Upper lobe of right lung (tissue), 1 donor: ENCODE results near the gene ATG4D. TPM values are rescaled to one million over a fixed set of nuclear protein-coding genes. Genes with fewer than 3 reads are reported as not detected.

Experiments
- ATAC-seq: fragments of 200-7000 bp; cut with Tn5 transposase; one replicate; pipeline ENCODE4 v1.9.1; 2020; ENCODE audit warnings: mild to moderate bottlenecking, moderate library complexity
- DNase-seq: peaks from one replicate; pipeline ENCODE4 v3.0.0-alpha.2; 2020
- H3K27ac ChIP-seq: fragments of 200-600 bp; one replicate; pipeline ENCODE4 v1.8.0; 2022
- H3K27me3 ChIP-seq: fragments of 200-600 bp; one replicate; pipeline ENCODE4 v1.8.0; 2022; ENCODE audit warnings: mild to moderate bottlenecking
- H3K36me3 ChIP-seq: fragments of 200-600 bp; one replicate; pipeline ENCODE4 v1.8.0; 2022
- H3K4me1 ChIP-seq: fragments of 200-600 bp; one replicate; pipeline ENCODE4 v1.8.0; 2022
- H3K4me3 ChIP-seq: fragments of 200-600 bp; one replicate; pipeline ENCODE4 v1.8.0; 2022; ENCODE audit warnings: mild to moderate bottlenecking
- H3K9me3 ChIP-seq: fragments of 200-600 bp; one replicate; pipeline ENCODE4 v1.8.0; 2022
- CTCF ChIP-seq: fragments of 200-600 bp; IDR thresholded peaks from one replicate; pipeline ENCODE4 v1.8.0; 2022; ENCODE audit warnings: antibody characterized with exemption
- intact Hi-C: fragments of 100-400 bp; cut with DNase I; formaldehyde crosslinking; loops from one replicate; pipeline ENCODE4 v1.11.0; 2022
- long read RNA-seq: library from polyadenylated mRNA; unstranded; transcript quantifications from one replicate; pipeline ENCODE4 v2.0.0, GENCODE V29; 2021
- total RNA-seq: library from RNA; stranded (reverse); fragmentation: NEBNext Ultra II Directional; extraction: Animal tissue kit (Norgen Biotek cat#: 25700); gene quantifications from one replicate; pipeline ENCODE4 v1.2.1, GENCODE V29; 2021
- donor health status: DM: no; HTN: yes; CAD: no; lungs with severe emphysema.

The ATG4D gene
- total RNA-seq: 21.0 TPM
- long read RNA-seq, transcript ATG4D-204 (10 exons, 1,752 nt): minor isoform, 6 of 50 reads
- long read RNA-seq, transcript ATG4D-201 (10 exons, 1,949 nt): major isoform, 19 of 50 reads
- long read RNA-seq, partial matches to known transcripts: 5 of 50 reads
- long read RNA-seq, other reads (novel, unspliced or antisense): 15 of 50 reads

GRCh38 chr19:10543420-10544241 lies at the start of gene ATG4D:
ATG4D (plus strand) TSS chr19:10543904; CDS start chr19:10544091, 187 bp downstream.
- ATAC-seq (peak; percentile 94), DNase-seq (peak; percentile 96)
- Histone ChIP-seq H3K4me3 (peak within 1 kb of the TSS; percentile 88), H3K36me3 (peaks cover 30% of the 10 kb centered on the region), H3K4me1 (peaks cover 15% of the 10 kb centered on the region), H3K9me3 (no peaks in the 10 kb centered on the region), H3K27me3 (no peaks in the 10 kb centered on the region), H3K27ac (peak within 1 kb of the TSS; percentile 91)
- intact Hi-C loops: no loop called here
- TF ChIP-seq CTCF: no peak

GRCh38 chr19:10497371-10497770 lies 46.3 kb upstream of the ATG4D start:
- Histone ChIP-seq H3K27me3 (no peaks in the 10 kb centered on the region), H3K4me1 (peaks cover 28% of the 10 kb centered on the region), H3K36me3 (peaks cover 63% of the 10 kb centered on the region), H3K9me3 (no peaks in the 10 kb centered on the region), H3K4me3 (no peak overlapping the region), H3K27ac (no peak overlapping the region)
- ATAC-seq (no peak), DNase-seq (no peak)
- intact Hi-C loops: no loop called here
- TF ChIP-seq CTCF: no peak

- no peak for ATAC-seq
Measured at GRCh38 chr19:10499550-10500246, 44.0 kb upstream of the ATG4D start.

GRCh38 chr19:10500247-10500592 lies 43.5 kb upstream of the ATG4D start:
- Histone ChIP-seq H3K4me3 (no peak overlapping the region), H3K4me1 (peaks cover 28% of the 10 kb centered on the region), H3K27me3 (no peaks in the 10 kb centered on the region), H3K36me3 (peaks cover 42% of the 10 kb centered on the region), H3K9me3 (no peaks in the 10 kb centered on the region), H3K27ac (no peak overlapping the region)
- intact Hi-C loops: no loop called here
- no peak for TF ChIP-seq CTCF
- no peak for ATAC-seq
- no peak for DNase-seq

More at GRCh38 chr19:10499550-10500246, 44.0 kb upstream of the ATG4D start:
- Histone ChIP-seq H3K27me3 (no peaks in the 10 kb centered on the region), H3K4me1 (peaks cover 28% of the 10 kb centered on the region), H3K27ac (no peak overlapping the region), H3K36me3 (peaks cover 47% of the 10 kb centered on the region), H3K9me3 (no peaks in the 10 kb centered on the region), H3K4me3 (no peak overlapping the region)
- DNase-seq: no peak
- intact Hi-C loops: no loop called here
- TF ChIP-seq CTCF: no peak

GRCh38 chr19:10501971-10502523 lies 41.7 kb upstream of the ATG4D start:
- peaks cover 33% of the 10 kb centered on the region for H3K4me1 ChIP-seq
- H3K4me3 ChIP-seq: peak overlapping the region; percentile 100
- H3K9me3 ChIP-seq: no peaks in the 10 kb centered on the region
- TF ChIP-seq CTCF: no peak
- DNase-seq (peak; percentile 94), ATAC-seq (peak; percentile 77)
- H3K27me3 ChIP-seq: no peaks in the 10 kb centered on the region
- peak overlapping the region; percentile 99 for H3K27ac ChIP-seq
- peaks cover 25% of the 10 kb centered on the region for H3K36me3 ChIP-seq
- intact Hi-C loops: no loop called here
